ENCODE results near the gene FAM131C.
A peak's percentile ranks its signal among the peaks of the same experiment; 100 is the strongest.
"Not testable (repeated sequence)": the region's sequence is repeated elsewhere in the genome, so short reads cannot be mapped to it uniquely, and the experiment has no call there.

FAM131C gene

GRCh38 chr1:16057314-16057915 is 16.0 kb downstream of the FAM131C start:
- DNase-seq, result not testable (repeated sequence)

- not testable (repeated sequence) for DNase-seq
Measured at GRCh38 chr1:16056521-16056912, 16.9 kb downstream of the FAM131C start.

- peak; percentile 87 for DNase-seq
Measured at GRCh38 chr1:16055613-16056520, 17.6 kb downstream of the FAM131C start.

- DNase-seq, result no peak
Measured at GRCh38 chr1:16054598-16055540, 18.6 kb downstream of the FAM131C start.

GRCh38 chr1:16053781-16054502 is 19.5 kb downstream of the FAM131C start:
- DNase-seq, result no peak

- not testable (repeated sequence) for DNase-seq
Measured at GRCh38 chr1:16051949-16052348, 21.5 kb downstream of the FAM131C start.

- DNase-seq, result no peak
Measured at GRCh38 chr1:16051039-16051438, 22.4 kb downstream of the FAM131C start.

GRCh38 chr1:16050328-16050727 is 23.1 kb downstream of the FAM131C start:
- no peak for DNase-seq

GRCh38 chr1:16048573-16049189 is 24.8 kb downstream of the FAM131C start:
- DNase-seq, result no peak

- no peak for DNase-seq
Measured at GRCh38 chr1:16047791-16048475, 25.5 kb downstream of the FAM131C start.

GRCh38 chr1:16046842-16047241 is 26.6 kb downstream of the FAM131C start:
- no peak for DNase-seq

GRCh38 chr1:16043950-16044349 is 29.5 kb downstream of the FAM131C start:
- DNase-seq, result no peak

- DNase-seq, result no peak
Measured at GRCh38 chr1:16043521-16043920, 29.9 kb downstream of the FAM131C start, which contains the start of gene CLCNKB. Gene CLCNKB, plus strand, starts transcription at chr1:16043782. Its CDS starts 711 bp downstream, at chr1:16044493.

- not testable (repeated sequence) for DNase-seq
Measured at GRCh38 chr1:16042654-16043053, 30.8 kb downstream of the FAM131C start.

GRCh38 chr1:16042096-16042495 is 31.4 kb downstream of the FAM131C start:
- DNase-seq, result no peak

- no peak for DNase-seq
Measured at GRCh38 chr1:16041200-16041599, 32.3 kb downstream of the FAM131C start.

- DNase-seq, result not testable (repeated sequence)
Measured at GRCh38 chr1:16039871-16040270, 33.6 kb downstream of the FAM131C start.

GRCh38 chr1:16038620-16038912 is 34.9 kb downstream of the FAM131C start:
- no peak for DNase-seq

GRCh38 chr1:16036461-16036860 is 37.0 kb downstream of the FAM131C start:
- DNase-seq, result not testable (repeated sequence)

GRCh38 chr1:16033103-16033632 is 40.3 kb downstream of the FAM131C start:
- DNase-seq, result not testable (repeated sequence)

Data from right forelimb (tissue), 1 donor.